M059J (cell line): ENCODE results near the gene USP6NL. TPM values are rescaled to one million over a fixed set of nuclear protein-coding genes. Genes with fewer than 3 reads are reported as not detected.
"Not testable (repeated sequence)": the region's sequence is repeated elsewhere in the genome, so short reads cannot be mapped to it uniquely, and the experiment has no call there.

Experiments used
- DNase-seq: peaks from one replicate; pipeline ENCODE4 v3.0.0-alpha.2; 2012; ENCODE audit warnings: low read depth
- total RNA-seq: library from RNA; depleted of rRNA; stranded (reverse); fragments of >200 nt; shearing (Covaris generic); gene quantifications from 2 replicates; pipeline ENCODE4 v1.2.3, GENCODE V29; 2014; rRNA removed

USP6NL gene
- total RNA-seq: 4.2 and 7.9 TPM in 2 replicates

DNA sequence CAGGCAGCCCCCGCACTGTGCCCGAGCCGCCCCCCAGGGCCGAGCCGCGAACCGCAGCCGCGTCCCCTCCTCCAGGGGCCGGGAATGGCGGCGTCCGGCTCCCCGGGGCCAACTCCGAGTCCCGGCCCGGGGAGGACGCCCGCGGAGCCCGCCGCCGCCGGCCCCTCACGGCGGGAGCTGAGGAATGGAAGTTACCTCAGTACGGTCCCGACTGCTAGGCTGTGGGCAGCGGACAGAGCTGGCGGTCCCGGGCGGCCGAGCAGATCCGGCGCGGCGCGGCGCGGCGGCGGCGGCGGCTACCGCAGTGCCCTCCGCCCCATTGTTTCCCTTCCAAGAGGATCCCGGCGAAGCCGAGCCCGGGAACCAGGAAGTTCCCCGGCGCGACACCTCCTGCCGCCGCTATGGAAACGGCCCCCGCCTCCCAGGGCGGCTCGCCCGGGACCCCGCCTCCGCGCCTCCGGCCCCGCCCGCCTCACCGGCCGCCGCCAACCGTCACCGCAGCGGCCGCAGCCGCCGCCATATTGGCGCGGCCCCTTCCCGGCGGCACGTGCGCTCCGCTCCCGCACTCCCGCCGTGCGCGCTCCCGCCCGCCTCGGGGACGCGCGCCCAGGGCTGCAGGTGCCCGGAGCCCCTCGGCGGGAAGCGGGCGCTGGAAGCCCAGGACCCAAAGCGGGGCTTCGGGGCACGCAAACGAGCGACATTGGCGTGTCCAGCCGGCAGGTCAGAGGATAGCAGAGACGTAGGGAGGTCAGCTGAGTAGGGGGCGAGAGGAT, at the start of gene USP6NL:
TSS of gene USP6NL (minus strand) at position 403 of the 773 bp plus-strand sequence. CDS start 14,016 bp downstream, outside the sequence.
- DNase-seq: peak; percentile 66

DNA sequence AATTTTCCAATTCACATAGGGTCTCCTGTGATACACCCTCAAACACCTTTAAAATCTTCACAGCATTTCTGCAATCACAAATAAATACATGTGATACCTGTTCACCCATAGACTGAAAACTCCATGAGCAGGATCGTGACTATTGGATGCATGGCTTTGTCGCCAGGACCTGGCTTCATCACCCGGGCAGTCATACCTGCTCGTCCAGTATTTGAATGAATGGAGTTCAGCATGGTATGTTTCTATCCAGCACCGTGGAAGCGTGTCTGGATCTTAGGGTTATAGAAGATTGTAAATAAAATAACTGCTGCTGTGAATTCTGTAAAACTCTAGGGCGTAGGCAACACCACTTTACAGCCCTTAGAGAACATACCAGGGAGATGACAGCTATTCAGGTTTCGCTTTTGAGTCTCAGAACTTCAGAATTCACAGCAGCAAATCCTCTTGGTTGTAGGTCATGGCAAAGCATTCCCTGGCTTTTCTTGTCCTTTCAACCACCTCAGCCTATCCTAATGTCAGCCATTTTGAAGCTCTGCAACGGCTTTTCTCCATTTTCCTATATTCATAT, 47.4 kb upstream of the USP6NL start:
- DNase-seq: no peak

DNA sequence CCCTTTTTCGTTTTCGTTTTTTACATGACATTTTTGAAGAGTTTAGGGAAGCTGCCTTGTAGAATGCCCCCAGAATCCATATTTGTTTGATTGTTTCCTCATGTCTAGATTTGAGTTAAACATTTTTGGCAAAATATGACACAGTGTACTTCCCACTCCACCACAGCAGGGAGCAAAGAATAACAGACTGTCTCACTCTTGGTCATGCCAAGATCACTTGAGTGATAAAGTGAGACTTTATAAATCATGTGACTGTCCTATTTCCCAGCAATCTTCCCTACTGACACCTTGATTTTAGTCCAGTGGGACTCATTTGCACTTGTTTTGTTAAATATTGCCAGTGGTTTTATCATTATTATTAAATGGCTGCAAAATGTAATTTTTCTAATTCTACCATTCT, 44.4 kb upstream of the USP6NL start:
- DNase-seq: no peak

DNA sequence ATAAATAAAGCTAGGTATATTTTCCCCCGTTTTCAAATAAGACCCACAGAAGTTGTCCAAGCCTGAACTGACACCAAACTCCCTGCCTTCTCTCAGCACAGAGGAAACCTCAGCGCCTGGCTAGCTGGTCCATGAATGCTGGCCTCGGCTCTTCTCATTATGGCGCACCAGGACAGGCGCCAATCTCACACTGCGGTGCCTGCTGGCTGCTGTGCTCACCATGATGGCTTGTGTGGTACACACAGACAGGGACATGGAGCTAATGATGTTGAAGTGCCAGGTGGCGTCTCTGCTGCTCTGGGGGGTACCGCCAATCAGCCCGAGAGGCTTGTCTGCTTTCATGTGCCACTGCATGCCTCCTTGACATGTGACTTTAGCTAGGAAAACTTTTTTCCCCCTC, 43.2 kb upstream of the USP6NL start:
- DNase-seq: no peak

DNA sequence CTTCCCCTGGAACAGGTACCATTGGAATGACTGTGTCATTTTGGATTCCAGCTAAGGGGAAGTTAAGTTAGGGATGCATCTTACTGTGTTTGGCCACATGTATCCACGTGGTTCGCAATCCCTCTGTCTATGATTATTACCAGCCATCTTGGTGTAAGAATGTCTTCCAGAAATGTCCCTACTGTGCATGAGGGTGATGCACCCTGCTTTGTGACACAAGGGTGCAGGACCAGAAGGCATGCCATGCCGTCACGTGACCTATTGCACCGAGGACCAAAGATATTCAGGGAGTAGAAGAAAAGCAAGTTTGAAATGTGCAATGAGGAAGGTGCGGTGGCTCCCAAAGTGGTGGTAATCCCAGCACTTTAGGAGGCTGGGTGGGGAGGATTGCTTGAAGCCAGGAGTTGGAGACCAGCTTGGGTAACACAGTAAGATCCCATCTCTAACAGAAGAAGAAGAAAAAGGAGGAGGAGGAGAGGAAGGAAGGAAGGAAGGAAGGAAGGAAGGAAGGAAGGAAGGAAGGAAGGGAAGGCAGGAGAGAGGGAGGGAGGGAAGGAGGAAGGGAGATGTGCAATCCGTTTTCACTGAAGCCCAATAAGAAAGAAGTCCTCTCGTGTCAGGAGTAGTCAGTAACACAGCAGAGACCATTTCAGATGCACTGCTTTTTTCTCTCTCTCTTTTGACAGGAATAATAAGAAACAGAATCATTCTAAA, 42.5 kb upstream of the USP6NL start:
- no peak for DNase-seq

DNA sequence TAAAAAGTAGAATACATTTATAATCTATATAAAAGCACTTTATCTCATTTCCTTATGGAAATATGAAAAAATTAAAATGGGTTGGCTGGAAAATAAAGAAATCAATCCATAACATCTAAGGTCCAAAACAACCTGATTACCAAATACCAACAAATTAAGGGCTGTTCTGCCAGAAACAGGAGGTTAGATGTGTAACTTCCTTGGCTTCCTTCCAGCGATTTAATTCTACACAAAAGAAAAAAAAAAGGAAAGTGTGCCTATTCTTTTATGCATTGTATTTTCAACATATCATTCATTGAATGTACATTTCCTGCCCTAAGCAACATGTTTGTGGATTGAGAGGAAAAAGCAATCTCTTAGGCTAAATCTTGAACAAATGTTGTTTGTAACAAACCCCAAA, 36.2 kb upstream of the USP6NL start:
- no peak for DNase-seq

DNA sequence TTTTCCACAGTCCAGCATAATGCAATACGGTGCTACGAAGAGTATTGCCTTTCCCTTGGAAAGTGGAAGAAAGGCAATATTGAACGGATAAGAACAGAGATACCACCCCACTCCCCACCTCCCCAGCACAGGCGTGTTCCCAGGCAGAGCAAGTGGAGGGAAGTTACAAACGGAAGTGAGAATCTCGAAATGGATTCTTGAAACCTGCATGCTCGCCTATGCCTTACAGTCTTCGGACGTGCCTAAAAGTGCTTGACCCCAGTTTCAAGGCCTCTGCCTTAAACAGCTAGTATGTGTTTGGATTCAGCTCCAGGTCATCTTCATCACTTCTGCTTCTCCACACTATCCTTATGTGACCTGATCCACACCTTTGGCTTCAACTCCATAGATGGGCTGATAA, 35.0 kb upstream of the USP6NL start:
- no peak for DNase-seq

DNA sequence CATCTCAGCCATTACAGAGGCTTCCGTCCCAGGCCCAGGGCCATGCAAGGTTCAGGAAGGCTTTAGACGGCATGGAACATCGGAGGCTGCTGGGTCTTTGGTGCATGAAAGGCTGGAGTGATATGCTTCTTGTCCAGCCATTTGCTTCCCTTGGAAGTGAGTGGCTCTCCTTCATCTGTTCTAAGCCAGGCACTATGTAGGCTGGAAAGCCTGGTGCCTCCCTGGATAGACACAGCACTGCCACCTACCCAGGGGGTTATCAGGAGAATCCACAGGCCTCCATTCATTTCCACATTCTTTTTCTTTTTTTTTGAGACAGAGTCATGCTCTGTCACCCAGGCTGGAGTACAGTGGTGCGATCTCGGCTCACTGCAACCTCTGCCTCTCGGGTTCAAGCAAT, 31.6 kb upstream of the USP6NL start:
- DNase-seq: no peak

DNA sequence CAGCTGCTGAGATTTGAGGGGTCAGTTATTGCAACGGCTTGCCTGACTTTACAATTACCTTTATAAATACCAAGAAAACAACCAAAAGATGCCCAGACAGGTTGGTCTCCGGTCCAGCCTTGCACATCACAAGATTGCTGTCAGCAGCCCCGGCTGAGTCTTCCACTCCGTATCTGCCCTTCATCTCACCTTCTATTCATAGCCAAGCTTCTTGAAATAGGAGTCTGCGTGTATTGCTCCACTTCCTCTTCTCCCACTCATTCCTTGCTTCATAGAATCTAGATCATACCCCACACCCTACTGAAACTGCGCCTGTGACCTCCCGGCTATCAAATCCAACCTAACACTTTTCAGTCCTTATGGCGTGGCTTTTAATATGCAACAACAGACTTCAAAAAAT, 31.1 kb upstream of the USP6NL start:
- DNase-seq: no peak

DNA sequence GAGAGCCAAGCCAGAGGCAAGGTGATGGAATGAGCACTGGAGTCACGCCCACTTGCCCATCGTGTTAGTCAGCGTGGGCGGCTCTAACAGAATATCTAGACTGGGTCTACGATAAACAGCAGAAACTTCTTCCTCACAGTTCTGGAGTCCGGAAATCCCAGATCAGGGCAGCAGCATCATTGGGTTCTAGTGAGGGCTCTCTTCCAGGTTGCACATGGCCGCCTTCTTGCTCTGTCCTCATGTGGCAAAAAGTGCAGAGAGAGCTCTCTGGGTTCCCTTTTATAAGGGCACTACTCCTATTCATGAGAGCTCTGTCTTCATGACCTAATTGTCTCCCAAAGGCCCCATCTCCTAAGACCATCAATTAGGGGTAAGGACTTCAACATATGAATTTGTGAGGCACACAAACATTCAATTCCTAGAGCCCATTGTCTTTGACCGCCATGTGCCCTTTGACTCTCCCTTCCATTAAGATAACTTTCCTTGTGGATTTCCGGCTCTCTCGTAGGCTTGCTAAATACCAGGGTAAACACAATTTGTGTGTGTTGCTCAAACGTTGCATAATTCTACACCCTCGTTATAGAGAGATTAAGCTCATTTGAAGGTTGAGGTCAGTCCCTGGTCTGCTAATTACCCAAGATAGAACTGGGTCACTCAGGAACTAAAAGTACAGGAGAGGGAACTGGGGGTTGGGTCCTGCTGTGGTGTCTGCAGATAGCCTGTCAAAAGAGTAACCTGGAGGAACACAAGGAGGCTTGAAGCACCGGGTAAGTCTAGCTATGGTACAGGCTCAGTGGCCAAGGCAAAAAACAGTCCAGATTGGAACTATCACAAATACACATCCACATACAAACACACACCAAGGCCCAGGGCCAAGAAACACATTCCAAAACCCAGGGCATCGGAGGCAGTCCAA, 28.7 kb upstream of the USP6NL start:
- DNase-seq: no peak

DNA sequence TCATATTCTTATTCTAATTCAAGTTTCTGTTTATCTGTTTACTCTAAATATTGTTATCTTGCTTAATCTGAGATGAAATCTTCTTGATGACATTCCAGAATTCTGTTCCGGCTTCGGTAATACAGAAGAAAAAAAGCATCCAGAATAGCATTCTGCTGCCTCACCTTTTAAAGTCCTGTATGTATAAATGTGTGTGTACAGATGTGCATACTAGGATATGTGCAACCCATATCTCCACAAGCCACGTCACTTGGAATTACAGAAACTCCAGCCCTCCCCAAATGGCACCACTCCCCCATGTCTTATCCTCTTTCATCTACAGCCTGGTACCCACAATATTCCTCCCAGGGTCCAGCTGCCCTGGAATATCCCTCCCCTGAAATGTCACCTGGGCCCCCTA, 27.9 kb upstream of the USP6NL start:
- no peak for DNase-seq

DNA sequence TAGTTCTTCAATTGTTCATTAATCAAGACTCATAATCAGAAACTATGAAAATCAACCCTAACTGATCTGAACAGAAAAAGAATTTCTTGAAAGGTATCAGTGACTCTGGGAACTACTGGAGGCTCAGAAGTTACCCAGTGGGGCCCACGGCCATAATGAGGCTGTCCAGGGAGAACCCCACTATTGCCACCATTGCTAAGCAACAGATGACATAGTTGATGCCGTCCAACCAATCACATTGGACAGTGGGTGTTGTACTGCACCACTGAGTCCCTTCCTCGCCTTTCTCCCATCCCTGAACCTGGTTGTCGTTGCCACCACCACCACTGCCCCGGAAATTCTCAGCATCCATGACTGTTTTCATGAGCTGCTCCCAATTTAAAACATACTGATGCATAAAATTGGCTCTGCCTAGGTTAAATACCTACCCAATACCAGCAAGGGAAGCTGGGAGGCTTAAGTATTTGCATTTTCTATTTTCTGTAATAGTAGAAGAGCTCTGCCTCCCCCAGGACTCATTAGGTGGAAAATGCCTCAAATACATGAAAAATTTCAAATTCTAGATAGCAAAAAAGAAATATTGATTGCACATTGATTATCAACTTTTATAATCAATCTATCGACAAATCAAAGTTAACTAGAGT, 26.7 kb upstream of the USP6NL start:
- DNase-seq: no peak

DNA sequence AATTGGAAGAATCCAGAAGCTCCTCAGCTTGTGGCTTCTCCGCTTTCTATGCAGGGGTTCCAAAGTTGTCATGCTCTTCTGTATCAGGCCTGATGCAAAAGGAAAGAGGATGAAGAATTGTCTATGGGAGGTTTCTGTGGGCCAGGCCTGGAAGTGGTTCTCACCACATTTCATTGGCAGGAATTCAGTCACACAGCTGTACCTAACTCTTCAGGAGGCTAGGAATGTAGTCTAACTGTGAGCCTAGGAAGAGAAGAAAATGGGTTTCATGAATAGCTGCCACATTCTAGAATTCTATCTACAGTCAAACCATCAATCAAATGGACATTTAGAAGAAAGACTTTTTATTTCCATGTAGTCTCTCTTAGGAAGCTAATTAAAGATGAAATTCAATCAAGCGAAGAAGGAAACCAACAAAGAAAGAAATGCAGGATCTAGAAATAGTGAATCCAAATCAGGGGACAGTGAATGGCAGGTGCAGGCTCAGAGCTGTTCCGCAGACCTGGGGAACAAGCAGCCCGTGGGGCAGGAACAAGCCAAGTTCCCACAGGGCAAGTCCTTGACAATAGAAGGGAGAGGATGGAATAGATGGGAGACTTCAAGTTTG, 25.4 kb upstream of the USP6NL start:
- no peak for DNase-seq

DNA sequence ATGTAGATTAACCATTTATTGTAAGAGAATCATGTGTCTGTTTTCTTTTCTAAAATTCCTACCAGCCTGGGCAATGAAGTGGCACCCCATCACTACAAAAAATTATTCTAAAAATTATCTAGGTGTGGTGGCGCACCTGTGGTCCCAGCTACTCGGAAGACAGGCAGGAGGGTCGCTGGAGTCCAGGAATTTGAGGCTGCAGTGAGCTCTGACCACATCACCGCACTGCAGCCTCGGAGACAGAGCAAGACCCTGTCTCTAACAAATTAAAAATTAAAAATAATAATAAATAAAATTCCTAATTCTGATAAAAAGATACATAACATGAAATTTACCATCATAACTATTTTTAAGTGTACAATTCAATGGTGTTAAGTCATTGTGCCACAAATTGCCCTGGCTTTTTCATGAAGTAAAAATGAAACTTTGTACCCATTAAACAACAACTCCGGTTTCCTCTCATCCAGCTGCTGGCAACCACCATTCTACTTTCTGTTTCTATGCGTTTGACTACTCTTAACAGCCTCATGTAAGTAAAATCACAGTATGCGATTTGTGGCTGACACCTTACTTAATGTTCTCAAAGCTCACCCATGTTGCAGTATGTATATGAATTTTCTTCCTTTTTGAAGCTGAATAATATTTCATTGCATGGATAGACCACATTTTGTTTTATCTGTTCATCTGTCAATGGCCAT, 20.6 kb upstream of the USP6NL start:
- DNase-seq: no peak

DNA sequence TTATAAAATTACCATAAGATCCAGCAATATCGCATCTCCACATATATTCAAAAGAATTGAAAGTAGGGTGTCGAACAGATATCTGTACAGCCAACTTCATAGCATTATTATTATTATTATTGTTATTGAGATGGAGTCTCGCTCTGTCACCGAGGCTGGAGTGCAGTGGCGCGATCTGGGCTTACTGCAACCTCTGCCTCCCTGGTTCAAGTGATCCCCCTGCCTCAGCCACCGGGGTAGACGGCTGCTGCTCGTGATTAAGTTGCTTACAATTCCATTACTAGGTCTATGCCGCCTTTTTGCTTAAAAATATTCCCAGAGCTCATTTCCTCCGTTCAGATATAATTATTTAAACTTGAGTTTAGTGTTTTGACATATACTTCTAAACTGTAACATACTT, 19.8 kb upstream of the USP6NL start:
- no peak for DNase-seq

DNA sequence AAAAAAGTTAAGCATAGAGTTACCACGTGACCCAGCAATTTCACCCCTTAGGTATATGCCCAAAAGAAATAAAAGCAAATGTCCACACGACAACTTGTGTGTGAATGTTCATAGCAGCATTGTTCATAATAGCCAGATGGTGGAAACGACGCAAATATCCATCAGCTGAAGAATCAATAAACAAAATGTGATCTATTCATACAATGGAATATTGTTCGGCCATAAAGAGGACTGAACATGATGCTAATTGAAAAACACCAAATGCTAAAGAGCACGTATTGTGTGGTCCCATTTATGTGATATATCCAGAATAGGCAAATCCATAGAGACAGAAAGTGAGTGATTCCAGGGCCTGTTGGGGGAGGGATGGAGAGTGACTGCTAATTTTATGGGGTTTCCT, 18.3 kb upstream of the USP6NL start:
- no peak for DNase-seq

DNA sequence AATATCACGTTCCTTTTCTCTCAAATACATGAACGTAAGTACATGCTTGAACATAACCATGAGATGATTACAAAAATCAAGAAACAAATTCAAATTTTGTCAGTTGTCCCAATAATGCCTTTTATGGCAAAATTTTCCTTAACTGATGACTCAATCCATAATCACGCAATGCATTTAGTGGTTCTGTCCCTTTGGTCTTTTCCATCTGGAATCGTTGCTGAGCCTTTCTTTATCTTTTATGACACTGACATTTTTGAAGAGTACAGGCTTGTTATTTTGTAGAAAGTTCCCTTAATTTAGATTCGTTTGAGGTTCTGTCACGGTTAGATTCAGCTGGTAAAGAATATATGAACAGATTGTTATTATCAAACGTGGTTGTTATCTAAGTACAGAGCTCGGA, 16.5 kb upstream of the USP6NL start:
- DNase-seq: not testable (repeated sequence)

DNA sequence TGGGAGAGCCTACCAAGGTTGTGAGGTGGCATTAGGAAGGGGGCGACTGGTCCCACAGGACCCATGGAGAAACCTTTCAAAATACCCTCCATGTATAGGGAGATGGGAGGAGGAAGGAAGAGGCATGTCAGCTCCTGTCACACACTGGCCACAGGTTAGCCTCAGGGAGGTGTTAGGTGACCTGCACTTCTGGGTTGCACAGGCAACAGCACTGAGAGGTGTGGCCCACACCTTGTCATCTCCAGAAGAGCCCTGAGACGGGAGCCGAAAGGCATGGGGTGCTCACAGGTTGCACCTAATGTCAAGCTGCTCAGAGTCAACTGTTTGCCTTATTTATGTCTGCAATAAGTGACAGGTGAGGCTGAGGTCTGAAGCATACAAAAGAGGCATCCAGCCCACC, 14.6 kb upstream of the USP6NL start:
- no peak for DNase-seq

DNA sequence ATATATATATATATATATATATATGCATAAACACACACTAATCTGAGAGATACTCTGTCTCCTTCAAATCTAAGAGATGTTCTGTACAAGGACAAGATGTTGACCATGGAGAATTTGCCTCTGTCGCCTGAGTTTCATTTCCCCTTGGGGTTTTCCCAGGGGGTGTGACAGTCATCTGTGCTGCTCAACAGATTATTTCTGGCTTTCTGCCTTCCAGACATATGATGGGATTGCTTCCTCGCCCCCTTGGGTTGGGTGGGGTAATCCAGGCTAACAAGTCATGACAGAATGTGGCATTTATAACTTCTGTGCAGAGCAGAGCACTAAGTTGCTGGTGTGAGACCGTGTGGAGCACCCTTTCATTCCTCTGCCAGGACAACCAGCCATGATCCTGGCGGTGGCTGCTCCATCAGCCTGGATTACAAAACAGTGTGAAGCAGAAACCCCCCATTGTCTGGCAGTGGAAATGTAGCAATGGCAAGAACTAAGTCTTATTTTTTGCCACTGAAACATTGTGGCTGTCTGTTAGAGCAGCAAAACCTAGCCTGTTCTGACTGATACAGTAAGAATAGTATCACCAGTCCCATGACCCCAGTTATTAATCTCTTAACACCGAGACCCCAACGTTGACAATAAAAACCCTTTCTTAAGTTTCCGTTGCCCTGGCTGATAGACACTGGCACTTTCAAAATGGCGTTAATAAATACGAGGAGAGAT, 13.7 kb upstream of the USP6NL start:
- no peak for DNase-seq

DNA sequence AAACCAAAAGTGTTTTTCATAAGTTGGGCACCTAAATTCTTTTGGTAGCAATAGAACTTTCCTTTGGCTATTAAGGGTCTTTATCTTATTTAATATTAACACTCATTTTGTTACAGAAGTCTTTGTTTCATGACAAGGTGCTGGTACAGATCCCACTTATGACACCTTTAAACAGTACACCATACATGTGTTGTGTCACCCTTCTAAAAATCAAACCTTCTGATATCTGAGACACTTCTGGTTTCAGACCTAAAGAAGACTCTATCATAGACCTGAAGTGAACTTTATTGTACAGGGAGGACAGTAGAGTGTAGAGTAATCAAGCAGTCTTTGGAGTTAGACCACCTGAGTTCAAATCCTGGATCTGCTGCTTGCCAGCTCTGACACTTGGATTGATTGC, 5.8 kb upstream of the USP6NL start:
- DNase-seq: no peak
